SK-N-SH (cell line): ENCODE data around the gene CDH23. TPM values are rescaled to one million over a fixed set of nuclear protein-coding genes. Genes with fewer than 3 reads are reported as not detected.
A peak's percentile ranks its signal among the peaks of the same experiment; 100 is the strongest.

Source experiments
- CTCF ChIP-seq: fragments of 200-600 bp; sonication (generic); IDR thresholded peaks from 2 replicates; pipeline ENCODE4 v1.6.1; 2017; ENCODE audit warnings: antibody characterized with exemption, mild to moderate bottlenecking, moderate library complexity
- ELF1 ChIP-seq: IDR thresholded peaks from 2 replicates; pipeline ENCODE4 v1.4.0; 2012
- EP300 ChIP-seq, 2 experiments: IDR thresholded peaks; 2 replicates each; pipeline versions ENCODE4 v1.4.0 to v1.6.1; 2012; ENCODE audit warnings: borderline replicate concordance in 1 of 2, low read depth in 1 of 2, low read length in 1 of 2
- FOSL2 ChIP-seq: IDR thresholded peaks from 2 replicates; pipeline ENCODE4 v1.4.0; 2012; ENCODE audit warnings: low read depth, mild to moderate bottlenecking, moderate library complexity, borderline replicate concordance
- FOXJ3 ChIP-seq: sonication (generic); formaldehyde crosslinking; IDR thresholded peaks from 2 replicates; pipeline ENCODE4 v1.5.1; 2020; ENCODE audit warnings: mild to moderate bottlenecking, missing genetic modification reagents
- FOXM1 ChIP-seq: IDR thresholded peaks from 2 replicates; pipeline ENCODE4 v1.4.0; 2012; ENCODE audit warnings: low read depth, mild to moderate bottlenecking
- JUND ChIP-seq: IDR thresholded peaks from 2 replicates; pipeline ENCODE4 v1.4.0; 2012
- MAX ChIP-seq: IDR thresholded peaks from 2 replicates; pipeline ENCODE4 v1.4.0; 2012; ENCODE audit warnings: low read depth
- MEF2A ChIP-seq: IDR thresholded peaks from 2 replicates; pipeline ENCODE4 v1.4.0; 2012; ENCODE audit warnings: low read depth, borderline replicate concordance
- MXI1 ChIP-seq: IDR thresholded peaks from 2 replicates; pipeline ENCODE4 v1.6.1; 2012; ENCODE audit warnings: mild to moderate bottlenecking, low read depth, low read length, improper control_type of control experiment
- NFIC ChIP-seq: IDR thresholded peaks from 2 replicates; pipeline ENCODE4 v1.4.0; 2012; ENCODE audit warnings: borderline replicate concordance
- NRF1 ChIP-seq: IDR thresholded peaks from 2 replicates; pipeline ENCODE4 v1.6.1; 2012; ENCODE audit warnings: low read depth, mild to moderate bottlenecking, low read length
- PBX3 ChIP-seq: IDR thresholded peaks from 2 replicates; pipeline ENCODE4; 2012
- POLR2AphosphoS5 ChIP-seq: IDR thresholded peaks from 2 replicates; pipeline ENCODE4 v1.6.1; 2012; ENCODE audit warnings: low read depth, low read length
- RAD21 ChIP-seq: IDR thresholded peaks from 2 replicates; pipeline ENCODE4 v1.6.1; 2012; ENCODE audit warnings: mild to moderate bottlenecking, low read length
- RFX5 ChIP-seq: IDR thresholded peaks from 2 replicates; pipeline ENCODE4 v1.6.1; 2012; ENCODE audit warnings: mild to moderate bottlenecking, improper control_type of control experiment, low read length
- SIN3A ChIP-seq: IDR thresholded peaks from 2 replicates; pipeline ENCODE4 v1.6.1; 2012; ENCODE audit warnings: low read depth, mild to moderate bottlenecking, low read length, moderate library complexity, borderline replicate concordance
- TAF1 ChIP-seq: IDR thresholded peaks from 2 replicates; pipeline ENCODE4 v1.6.1; 2012; ENCODE audit warnings: low read depth, mild to moderate bottlenecking, low read length, moderate library complexity, borderline replicate concordance
- USF1 ChIP-seq: IDR thresholded peaks from 2 replicates; pipeline ENCODE4 v1.4.0; 2012; ENCODE audit warnings: low read depth, borderline replicate concordance
- USF2 ChIP-seq: fragments of 150-350 bp; IDR thresholded peaks from 2 replicates; pipeline ENCODE4 v1.6.1; 2017; ENCODE audit warnings: antibody characterized with exemption, low read length, low read depth, borderline replicate concordance
- YY1 ChIP-seq: IDR thresholded peaks from 2 replicates; pipeline ENCODE4 v1.4.0; 2012; ENCODE audit warnings: low read depth, mild to moderate bottlenecking
- polyA plus RNA-seq, 3 experiments: library from polyadenylated mRNA; depleted of rRNA; stranded (reverse); fragments of >200 nt; gene quantifications; 2 replicates each; pipeline ENCODE4 v1.2.3, GENCODE V29; 2012

Gene CDH23
- polyA plus RNA-seq, 1 of the 3 experiments (the other 2 are of a cell fraction): 0.03 TPM

- TF ChIP-seq CTCF: no peak
- TF ChIP-seq POLR2AphosphoS5: peak; percentile 31; the same call in 1 of the 2 replicates
- TF ChIP-seq USF2: no peak
- TF ChIP-seq TAF1: no peak
- no peak for TF ChIP-seq RAD21
- TF ChIP-seq NFIC: peak; percentile 46; the same call in 1 of the 2 replicates
- no peak for TF ChIP-seq YY1
- TF ChIP-seq SIN3A: no peak
- no peak for TF ChIP-seq USF1
- no peak for TF ChIP-seq FOXM1
- TF ChIP-seq JUND: peak; percentile 81
- TF ChIP-seq FOXJ3 (CRISPR knock-in tag): no peak
- TF ChIP-seq PBX3: peak; percentile 81
- TF ChIP-seq FOSL2: peak; percentile 76
- peak; percentile 62; the same call in 1 of the 2 replicates for TF ChIP-seq ELF1
- no peak for TF ChIP-seq NRF1
- TF ChIP-seq MAX: peak; percentile 65; the same call in 1 of the 2 replicates
- TF ChIP-seq MEF2A: no peak
- peak in 1 of 2 experiments; percentile 63; a peak in 1 of 4 replicates for TF ChIP-seq EP300 (IDR thresholded peaks at IDR 0.05; ENCODE audit: borderline replicate concordance in 1 of 2, low read depth in 1 of 2, low read length in 1 of 2)
- TF ChIP-seq MXI1: no peak
- TF ChIP-seq RFX5: no peak
These were observed 204.1 kb downstream of the CDH23 start (continued) for GRCh38 chr10:71600849-71601248.
